Breast epithelium (tissue), 3 donors: ENCODE measurements around the gene HNRNPH1.

ENCODE experiments used
- POLR2A ChIP-seq: fragments of 450-650 bp; IDR thresholded peaks from one replicate; pipeline ENCODE4 v1.6.1; 2016; ENCODE audit warnings: antibody characterized with exemption, mild to moderate bottlenecking, moderate library complexity
- POLR2AphosphoS5 ChIP-seq, 3 donors: sonication (generic); formaldehyde crosslinking; IDR thresholded peaks; one replicate each; pipeline ENCODE4 v1.6.1; 2017; ENCODE audit warnings: antibody characterized with exemption in 3 of 3
- TF ChIP-seq, protein P1 (sequence below), 3 donors: fragments of 450-650 bp; IDR thresholded peaks; one replicate each; pipeline ENCODE4 v1.5.1; 2016 to 2017; ENCODE audit warnings: antibody characterized with exemption in 3 of 3, mild to moderate bottlenecking in 3 of 3, moderate library complexity in 3 of 3

DNA sequence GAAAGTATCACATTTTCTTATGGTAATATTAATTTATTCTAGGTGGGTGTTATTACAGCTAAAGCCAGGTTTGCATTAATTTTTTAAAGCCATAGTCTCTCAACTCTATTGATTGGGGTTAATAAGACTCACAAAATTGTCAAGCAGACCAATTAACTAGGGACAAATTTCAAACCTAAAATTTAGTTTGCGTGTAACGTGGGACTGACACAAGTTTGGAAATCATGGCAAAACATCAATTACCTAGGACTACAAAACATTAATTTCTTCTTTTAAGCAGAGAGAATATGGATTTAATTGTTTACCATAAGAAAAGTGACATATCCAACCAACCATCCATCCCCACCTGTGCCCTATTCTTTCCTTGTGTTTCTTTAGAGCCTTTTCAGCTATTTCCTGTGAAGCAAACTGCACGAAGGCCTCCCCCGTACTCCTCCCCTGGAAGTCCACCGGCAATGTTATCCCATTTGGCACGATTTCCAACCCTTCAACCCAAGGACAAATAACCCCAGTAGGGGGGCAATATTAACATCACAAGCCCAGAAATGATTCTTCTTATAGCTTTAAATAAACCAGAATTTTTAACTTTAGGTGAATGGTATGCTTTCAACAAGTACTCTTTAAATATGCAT, 4.4 kb downstream of the HNRNPH1 start:
- TF ChIP-seq, protein P1, sequence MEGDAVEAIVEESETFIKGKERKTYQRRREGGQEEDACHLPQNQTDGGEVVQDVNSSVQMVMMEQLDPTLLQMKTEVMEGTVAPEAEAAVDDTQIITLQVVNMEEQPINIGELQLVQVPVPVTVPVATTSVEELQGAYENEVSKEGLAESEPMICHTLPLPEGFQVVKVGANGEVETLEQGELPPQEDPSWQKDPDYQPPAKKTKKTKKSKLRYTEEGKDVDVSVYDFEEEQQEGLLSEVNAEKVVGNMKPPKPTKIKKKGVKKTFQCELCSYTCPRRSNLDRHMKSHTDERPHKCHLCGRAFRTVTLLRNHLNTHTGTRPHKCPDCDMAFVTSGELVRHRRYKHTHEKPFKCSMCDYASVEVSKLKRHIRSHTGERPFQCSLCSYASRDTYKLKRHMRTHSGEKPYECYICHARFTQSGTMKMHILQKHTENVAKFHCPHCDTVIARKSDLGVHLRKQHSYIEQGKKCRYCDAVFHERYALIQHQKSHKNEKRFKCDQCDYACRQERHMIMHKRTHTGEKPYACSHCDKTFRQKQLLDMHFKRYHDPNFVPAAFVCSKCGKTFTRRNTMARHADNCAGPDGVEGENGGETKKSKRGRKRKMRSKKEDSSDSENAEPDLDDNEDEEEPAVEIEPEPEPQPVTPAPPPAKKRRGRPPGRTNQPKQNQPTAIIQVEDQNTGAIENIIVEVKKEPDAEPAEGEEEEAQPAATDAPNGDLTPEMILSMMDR (IDR thresholded peaks at IDR 0.05): no peak
- TF ChIP-seq POLR2A: no peak
- no peak for TF ChIP-seq POLR2AphosphoS5 (IDR thresholded peaks at IDR 0.05)
